D721Med (cell line): ENCODE results near the gene PNPLA5.

ENCODE experiments used
- DNase-seq: peaks from one replicate; pipeline ENCODE4 v3.0.0; 2011; ENCODE audit warnings: low spot score; ENCODE audit not compliant: insufficient read length
- FAIRE-seq: peaks from 2 replicates; lab custom pipeline; 2011; peaks lifted over from hg19 to GRCh38; lab: Jason Lieb, UNC
- TF ChIP-seq, protein P1 (sequence below): IDR thresholded peaks from 2 replicates; pipeline ENCODE4 v1.5.1; 2012; ENCODE audit warnings: mild to moderate bottlenecking, control low read depth; ENCODE audit not compliant: insufficient read depth; ENCODE audit errors: missing control alignments

Gene PNPLA5

DNA sequence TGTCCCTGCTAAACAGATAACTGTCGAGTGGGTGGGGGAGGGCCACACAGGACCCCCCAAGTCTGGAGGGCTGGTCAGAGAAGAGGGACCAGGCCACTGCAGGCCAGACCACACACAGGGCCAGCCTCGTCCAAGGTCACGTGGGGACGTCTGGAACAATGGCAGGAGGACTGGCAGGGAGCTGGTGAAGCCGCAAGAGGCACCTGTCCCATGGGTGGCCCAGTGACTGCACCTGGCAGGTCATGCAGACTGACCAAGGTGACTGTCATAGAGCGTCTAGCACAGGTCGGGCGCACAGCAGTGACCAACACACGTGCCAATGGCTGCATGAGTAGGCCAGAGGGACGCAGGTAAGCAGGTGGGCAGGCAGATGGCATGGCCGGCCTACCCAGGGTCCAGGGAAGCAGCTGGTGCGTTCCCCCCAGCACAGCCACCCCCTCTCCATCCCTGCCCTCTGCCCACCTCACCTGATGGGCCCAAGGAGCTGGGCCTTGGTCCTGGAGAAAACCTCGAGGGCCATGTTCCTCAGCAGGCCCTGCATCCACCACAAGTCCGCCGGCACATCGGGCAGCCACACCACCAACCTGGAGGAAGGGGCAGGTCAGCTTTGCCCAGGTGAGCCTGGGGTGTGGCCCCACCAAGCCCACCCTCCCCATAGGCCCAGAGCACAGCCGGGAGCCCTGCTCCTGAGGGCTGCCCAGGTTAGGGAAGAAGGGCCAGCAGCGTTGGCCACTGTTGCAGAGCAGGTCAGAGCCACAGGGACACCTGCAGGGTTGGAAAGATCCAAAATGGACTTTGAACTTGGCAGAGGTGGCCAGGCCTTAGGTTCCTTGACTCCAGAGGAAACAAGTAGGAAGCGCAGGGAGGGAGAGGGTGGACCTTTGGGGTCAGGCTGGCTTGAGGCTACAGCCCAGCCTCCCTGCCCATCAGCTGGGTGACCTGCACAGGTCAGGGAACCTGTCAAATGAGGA, 10.4 kb downstream of the PNPLA5 start:
- no peak for DNase-seq
- no peak for FAIRE-seq
- TF ChIP-seq, protein P1, sequence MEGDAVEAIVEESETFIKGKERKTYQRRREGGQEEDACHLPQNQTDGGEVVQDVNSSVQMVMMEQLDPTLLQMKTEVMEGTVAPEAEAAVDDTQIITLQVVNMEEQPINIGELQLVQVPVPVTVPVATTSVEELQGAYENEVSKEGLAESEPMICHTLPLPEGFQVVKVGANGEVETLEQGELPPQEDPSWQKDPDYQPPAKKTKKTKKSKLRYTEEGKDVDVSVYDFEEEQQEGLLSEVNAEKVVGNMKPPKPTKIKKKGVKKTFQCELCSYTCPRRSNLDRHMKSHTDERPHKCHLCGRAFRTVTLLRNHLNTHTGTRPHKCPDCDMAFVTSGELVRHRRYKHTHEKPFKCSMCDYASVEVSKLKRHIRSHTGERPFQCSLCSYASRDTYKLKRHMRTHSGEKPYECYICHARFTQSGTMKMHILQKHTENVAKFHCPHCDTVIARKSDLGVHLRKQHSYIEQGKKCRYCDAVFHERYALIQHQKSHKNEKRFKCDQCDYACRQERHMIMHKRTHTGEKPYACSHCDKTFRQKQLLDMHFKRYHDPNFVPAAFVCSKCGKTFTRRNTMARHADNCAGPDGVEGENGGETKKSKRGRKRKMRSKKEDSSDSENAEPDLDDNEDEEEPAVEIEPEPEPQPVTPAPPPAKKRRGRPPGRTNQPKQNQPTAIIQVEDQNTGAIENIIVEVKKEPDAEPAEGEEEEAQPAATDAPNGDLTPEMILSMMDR = no peak

DNA sequence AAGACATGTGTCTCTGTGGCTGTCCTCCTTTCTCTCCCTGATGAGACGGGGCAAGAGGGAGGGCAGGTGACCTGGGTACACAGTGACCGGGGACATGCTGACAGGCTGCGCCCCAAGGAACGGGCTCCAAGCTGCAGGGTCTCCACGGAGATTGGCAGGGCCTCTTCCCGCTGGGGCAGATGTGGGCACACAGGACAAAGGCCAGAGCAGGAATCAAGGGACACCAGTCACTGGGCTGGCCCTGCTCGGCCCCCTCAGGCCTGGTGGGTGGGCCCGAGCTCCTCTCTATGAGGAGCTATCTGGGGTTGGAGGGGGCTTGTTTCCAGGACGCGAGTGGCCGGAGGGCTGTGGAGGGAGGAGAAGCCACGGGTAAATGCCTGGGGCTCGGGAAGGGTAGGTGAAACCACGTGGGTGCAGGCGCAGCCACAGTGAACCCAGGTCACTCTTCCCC, 11.2 kb downstream of the PNPLA5 start:
- DNase-seq (no peak), FAIRE-seq (no peak)
- TF ChIP-seq, protein P1 = no peak

DNA sequence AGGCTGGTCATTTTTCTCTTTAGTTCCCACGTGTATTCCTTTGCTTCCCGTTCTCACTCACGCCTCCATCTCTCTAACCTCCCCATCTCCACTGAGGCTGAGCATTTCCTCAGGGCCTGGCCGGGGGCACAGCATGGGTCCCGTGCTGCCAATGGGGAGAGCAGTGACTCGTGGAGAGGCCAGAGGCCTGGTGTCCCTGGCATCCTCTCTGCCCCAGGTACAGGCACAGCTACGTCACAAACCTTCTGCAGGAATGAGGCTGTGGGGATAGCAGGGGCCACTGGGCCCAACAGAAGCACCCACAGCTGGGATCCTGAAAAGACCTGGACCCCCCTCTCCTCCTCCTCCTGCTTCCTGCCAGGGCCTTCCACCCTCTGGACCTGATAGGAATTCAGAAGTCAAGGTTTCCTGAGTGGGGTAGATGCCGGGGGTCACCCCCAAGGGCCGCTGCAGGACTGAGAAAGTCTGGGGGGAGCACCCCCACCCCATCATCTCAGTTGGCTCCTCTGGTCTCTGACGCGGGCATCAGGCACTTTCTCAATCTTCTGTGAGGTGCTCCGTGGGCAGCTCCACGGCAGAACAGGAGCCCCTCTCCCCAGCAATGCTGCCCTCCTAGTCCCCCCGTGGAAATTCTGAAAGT, 11.8 kb downstream of the PNPLA5 start:
- TF ChIP-seq, protein P1 = no peak
- no peak for FAIRE-seq
- no peak for DNase-seq

DNA sequence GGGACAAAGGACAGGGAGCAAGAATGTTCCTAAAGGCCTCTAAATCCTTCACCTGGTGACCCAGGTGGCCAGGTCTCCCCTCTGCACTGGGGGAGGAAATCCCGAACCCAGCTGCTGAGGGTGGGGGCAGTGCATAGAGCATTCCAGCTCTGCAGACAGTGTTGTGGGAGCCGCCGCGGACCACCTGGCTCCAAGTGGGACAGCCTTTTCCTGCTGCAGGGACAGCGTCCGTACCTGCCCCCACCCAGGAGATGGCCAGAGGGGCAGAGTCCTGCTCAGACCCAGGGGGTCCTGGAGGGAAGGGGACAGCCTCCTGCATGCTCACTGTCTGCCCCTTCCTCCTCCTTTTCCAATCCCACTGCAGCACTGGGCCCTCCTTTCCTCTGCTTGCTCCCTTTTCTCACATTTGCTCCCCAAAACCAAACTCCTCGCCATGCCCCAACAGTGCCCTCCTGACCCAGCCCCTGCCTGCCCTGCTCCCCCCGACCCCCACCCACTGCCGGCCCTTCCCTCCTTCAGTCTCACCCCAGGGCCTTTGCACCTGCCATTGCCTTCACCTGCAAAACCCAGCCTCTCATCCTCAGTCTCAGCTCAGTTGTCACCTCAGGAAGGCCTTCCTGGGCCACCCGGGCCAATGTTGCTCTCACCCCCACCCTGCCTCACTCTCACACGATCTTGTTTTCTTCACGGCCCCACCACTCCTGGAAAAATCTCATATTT, 12.8 kb downstream of the PNPLA5 start:
- TF ChIP-seq, protein P1 = no peak
- DNase-seq = no peak
- FAIRE-seq = no peak

DNA sequence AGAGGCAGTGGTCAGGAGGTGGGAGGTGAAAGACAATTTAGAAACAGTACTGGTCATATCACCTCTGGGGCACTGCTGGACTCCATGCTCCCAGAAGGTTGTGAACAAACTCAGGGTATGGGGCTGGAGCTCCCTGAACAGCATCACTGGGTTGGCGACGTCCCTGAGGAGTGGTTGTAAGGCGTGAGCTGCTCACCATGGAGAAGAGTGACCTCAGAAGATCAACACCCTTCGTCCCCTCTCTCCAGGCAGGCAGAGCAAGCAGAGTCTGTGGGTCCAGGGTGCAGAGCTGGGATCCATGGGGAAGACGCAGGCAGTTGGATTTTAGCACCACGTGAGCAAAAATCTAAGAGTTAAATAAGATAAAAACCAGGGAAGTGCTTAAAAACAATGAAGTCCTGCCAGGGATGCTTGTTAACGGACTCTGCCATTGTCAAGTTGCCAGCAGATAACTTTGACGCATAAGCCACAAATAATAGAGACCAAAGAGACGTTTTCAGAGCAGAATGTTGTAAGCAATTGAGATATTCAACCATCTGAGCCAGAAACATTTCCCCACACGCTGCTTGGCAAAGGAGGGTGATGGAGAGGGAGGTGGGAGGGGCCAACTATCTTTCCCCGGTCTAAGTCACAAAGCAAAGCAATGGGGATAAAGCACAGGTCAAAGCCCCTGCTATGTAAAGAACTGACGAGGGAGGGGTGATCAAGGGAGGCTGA, 13.6 kb downstream of the PNPLA5 start:
- DNase-seq (no peak), FAIRE-seq (no peak)

More for the DNA sequence above, 13.6 kb downstream of the PNPLA5 start:
- TF ChIP-seq, protein P1 = no peak
